Measurements from ENCODE around the gene STKLD1.
"Not testable (repeated sequence)": the region's sequence is repeated elsewhere in the genome, so short reads cannot be mapped to it uniquely, and the experiment has no call there.

The STKLD1 gene

DNA sequence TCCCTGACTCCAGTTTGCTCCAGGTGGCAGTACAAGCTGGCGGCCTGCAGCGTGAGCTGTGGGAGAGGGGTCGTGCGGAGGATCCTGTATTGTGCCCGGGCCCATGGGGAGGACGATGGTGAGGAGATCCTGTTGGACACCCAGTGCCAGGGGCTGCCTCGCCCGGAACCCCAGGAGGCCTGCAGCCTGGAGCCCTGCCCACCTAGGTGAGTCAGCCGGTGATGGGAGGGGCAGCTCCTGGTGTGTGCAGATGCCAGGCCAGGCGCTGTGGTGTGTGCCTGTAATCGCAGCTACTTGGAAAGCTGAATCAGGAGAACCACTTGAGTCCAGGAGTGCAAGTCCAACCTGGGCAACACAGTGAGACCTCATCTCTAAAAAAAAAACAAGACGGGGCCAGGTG is 73.6 kb downstream of the STKLD1 start:
- no peak for DNase-seq

DNA sequence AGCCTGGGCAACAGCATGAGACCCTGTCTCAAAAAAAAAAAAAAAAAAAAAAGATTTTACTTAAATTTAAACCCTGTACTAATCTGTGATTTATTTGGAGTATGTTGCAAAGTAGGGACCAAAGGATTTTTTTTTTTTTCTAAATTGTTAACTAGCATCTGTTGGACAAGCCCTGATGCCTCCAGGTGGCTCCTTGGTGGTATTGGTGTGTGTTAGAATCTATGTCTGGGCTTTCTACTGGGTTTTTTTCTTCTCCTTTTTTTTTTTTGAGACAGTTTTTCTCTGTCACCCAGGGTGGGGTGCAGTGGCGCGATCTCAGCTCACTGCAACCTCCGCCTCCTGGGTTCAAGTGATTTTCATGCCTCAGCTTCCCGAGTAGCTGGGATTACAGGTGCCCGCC is 75.7 kb downstream of the STKLD1 start:
- not testable (repeated sequence) for DNase-seq

DNA sequence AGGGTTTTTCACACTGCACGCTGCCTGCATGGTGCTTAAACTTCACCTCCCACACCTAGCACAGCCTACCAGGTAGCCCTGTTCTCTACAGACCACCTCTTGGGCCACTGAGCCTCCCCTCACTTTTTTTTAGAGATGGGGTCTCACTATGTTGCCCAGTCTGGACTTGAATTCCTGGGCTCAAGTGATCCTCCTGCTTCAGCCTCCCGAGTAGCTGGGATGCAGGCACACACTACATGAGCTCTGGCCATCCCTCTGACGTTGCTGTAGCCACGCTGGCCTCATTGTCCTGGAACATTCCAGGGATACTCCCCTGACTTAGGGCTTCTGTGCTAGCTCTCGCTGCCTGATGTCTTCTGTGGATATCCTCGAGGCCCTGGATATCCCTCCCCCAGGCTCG is 76.4 kb downstream of the STKLD1 start:
- DNase-seq = no peak

DNA sequence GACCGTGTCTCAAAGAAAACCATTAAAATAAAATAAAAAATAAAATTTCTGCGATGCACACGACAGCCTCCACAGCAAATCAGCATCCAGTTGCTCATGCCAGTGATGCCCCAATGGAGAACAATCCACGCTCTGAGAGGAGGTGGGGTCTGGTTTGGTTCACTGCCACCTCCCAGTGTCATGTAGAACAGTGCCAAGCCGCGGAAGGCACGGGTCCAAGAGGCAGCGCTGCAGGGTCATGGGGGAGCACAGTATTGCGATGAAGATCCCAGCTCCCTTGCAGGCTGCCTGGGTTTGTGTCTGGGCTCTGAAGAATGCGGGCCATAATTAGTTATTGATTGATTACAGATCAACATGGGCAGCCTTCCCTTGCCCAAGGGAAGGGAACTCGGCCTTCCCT is 77.5 kb downstream of the STKLD1 start:
- DNase-seq = no peak

DNA sequence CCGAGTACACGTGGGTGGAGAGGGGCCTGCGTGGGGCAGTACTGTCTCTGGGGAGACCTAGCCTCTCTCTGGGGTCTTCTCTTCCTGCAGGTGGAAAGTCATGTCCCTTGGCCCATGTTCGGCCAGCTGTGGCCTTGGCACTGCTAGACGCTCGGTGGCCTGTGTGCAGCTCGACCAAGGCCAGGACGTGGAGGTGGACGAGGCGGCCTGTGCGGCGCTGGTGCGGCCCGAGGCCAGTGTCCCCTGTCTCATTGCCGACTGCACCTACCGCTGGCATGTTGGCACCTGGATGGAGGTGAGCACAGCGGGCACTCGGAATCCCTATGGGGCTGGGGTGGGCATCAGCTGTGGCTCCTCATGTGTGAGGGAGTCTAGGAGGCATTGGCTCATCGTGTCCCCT is 78.2 kb downstream of the STKLD1 start:
- DNase-seq = no peak

DNA sequence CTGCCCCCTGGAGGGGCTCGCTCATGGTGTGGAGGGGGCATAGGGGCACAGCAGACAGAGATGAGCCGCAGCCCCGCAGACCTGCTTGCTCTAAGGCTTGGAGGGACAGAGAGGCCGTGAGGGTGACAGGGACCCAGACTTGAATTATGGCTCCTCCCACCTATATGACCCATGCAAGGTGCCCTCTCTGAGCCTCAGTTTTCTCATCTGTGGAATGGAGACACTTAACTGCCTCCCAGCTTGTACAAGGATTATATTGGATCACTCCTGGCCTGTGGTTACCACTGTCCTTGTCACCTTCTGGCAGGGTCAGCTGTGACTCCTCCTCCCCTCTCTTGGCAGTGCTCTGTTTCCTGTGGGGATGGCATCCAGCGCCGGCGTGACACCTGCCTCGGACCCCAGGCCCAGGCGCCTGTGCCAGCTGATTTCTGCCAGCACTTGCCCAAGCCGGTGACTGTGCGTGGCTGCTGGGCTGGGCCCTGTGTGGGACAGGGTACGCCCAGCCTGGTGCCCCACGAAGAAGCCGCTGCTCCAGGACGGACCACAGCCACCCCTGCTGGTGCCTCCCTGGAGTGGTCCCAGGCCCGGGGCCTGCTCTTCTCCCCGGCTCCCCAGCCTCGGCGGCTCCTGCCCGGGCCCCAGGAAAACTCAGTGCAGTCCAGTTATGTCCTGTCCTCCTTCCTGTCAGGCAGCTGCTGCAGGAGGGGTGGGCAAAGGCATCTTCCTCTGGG is 78.9 kb downstream of the STKLD1 start:
- DNase-seq = no peak

Data from EL (cell line).